ENCODE measurements around the gene PTPRCAP.

- TF ChIP-seq CTCF (conservative IDR thresholded peaks at IDR 0.05 in 1 of 2, IDR thresholded peaks at IDR 0.05 in 1 of 2; ENCODE audit: extremely low read depth in 1 of 2, insufficient read depth in 1 of 2, low read depth in 1 of 2, low read length in 2 of 2) (no peak), EZH2 (IDR thresholded peaks at IDR 0.05; ENCODE audit: borderline replicate concordance, low read length) (no peak)
Observed at GRCh38 chr11:67435031-67435726, 2.3 kb downstream of the PTPRCAP start.

Measured in mammary epithelial cell (primary cell).